SK-N-SH treated with all-trans-retinoic acid at 6 μM for 48 hours (cell line): ENCODE measurements around the gene PYDC1.

Experiments used
- ARNTL ChIP-seq: fragments of 450-650 bp; formaldehyde crosslinking; IDR thresholded peaks from 2 replicates; pipeline ENCODE4 v1.5.0; 2020; ENCODE audit warnings: low read depth, mild to moderate bottlenecking, moderate library complexity, borderline replicate concordance
- ISL1 ChIP-seq: fragments of 250-450 bp; sonication (Bioruptor Pico); IDR thresholded peaks from 2 replicates; pipeline ENCODE4 v2.1.2; 2022; ENCODE audit warnings: mild to moderate bottlenecking, moderate library complexity
- RARB ChIP-seq: fragments of 250-450 bp; sonication (Bioruptor Pico); IDR thresholded peaks from 2 replicates; pipeline ENCODE4 v1.8.0; 2021; ENCODE audit warnings: mild to moderate bottlenecking, moderate library complexity
- ZFP3 ChIP-seq: fragments of 250-450 bp; sonication (Bioruptor Pico); IDR thresholded peaks from 2 replicates; pipeline ENCODE4 v1.5.0; 2020; ENCODE audit warnings: mild to moderate bottlenecking, moderate library complexity
- ZFP30 ChIP-seq: fragments of 450-650 bp; formaldehyde crosslinking; IDR thresholded peaks from 2 replicates; pipeline ENCODE4 v1.5.0; 2022; ENCODE audit warnings: mild to moderate bottlenecking, moderate library complexity
- TF ChIP-seq, protein P1 (sequence below): fragments of 250-450 bp; sonication (Bioruptor Pico); IDR thresholded peaks from 2 replicates; pipeline ENCODE4 v1.8.0; 2021; ENCODE audit warnings: low read depth, mild to moderate bottlenecking, moderate library complexity, borderline replicate concordance

- TF ChIP-seq RARB (CRISPR knock-in tag) (no peak), ZFP30 (CRISPR knock-in tag) (no peak), ISL1 (CRISPR knock-in tag) (no peak), ARNTL (CRISPR knock-in tag) (no peak), ZFP3 (CRISPR knock-in tag) (no peak)
- TF ChIP-seq, protein P1, sequence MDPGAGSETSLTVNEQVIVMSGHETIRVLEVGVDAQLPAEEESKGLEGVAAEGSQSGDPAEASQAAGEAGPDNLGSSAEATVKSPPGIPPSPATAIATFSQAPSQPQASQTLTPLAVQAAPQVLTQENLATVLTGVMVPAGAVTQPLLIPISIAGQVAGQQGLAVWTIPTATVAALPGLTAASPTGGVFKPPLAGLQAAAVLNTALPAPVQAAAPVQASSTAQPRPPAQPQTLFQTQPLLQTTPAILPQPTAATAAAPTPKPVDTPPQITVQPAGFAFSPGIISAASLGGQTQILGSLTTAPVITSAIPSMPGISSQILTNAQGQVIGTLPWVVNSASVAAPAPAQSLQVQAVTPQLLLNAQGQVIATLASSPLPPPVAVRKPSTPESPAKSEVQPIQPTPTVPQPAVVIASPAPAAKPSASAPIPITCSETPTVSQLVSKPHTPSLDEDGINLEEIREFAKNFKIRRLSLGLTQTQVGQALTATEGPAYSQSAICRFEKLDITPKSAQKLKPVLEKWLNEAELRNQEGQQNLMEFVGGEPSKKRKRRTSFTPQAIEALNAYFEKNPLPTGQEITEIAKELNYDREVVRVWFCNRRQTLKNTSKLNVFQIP = no peak
These were observed 30.8 kb downstream of the PYDC1 start for GRCh38 chr16:31186176-31186575.
